HG03108 (cell line): Measurements from ENCODE around the gene NCOR2.

Experiments used
- ATAC-seq: cut with Tn5 transposase; IDR thresholded peaks from one replicate; pipeline ENCODE4 v1.9.1; 2021; ENCODE audit warnings: moderate library complexity; ENCODE audit not compliant: unreplicated experiment

NCOR2 gene

GRCh38 chr12:124560146-124560890, 7.1 kb downstream of the NCOR2 start:
- ATAC-seq: no peak

- no peak for ATAC-seq
Observed at GRCh38 chr12:124559182-124560017, 8.0 kb downstream of the NCOR2 start.

GRCh38 chr12:124558313-124558712, 9.1 kb downstream of the NCOR2 start:
- no peak for ATAC-seq

GRCh38 chr12:124557518-124558223, 9.7 kb downstream of the NCOR2 start:
- ATAC-seq: no peak

GRCh38 chr12:124556896-124557501, 10.4 kb downstream of the NCOR2 start:
- ATAC-seq: no peak

- no peak for ATAC-seq
Observed at GRCh38 chr12:124556074-124556466, 11.3 kb downstream of the NCOR2 start.

- no peak for ATAC-seq
Observed at GRCh38 chr12:124555168-124556073, 12.0 kb downstream of the NCOR2 start.

- no peak for ATAC-seq
Observed at GRCh38 chr12:124554429-124555029, 12.9 kb downstream of the NCOR2 start.

GRCh38 chr12:124553862-124554428, 13.5 kb downstream of the NCOR2 start:
- no peak for ATAC-seq

GRCh38 chr12:124551268-124552144, 15.9 kb downstream of the NCOR2 start:
- ATAC-seq: no peak

GRCh38 chr12:124550123-124551089, 17.0 kb downstream of the NCOR2 start:
- ATAC-seq: no peak

- ATAC-seq: no peak
Observed at GRCh38 chr12:124549629-124550028, 17.8 kb downstream of the NCOR2 start.

- no peak for ATAC-seq
Observed at GRCh38 chr12:124548854-124549378, 18.5 kb downstream of the NCOR2 start.

- ATAC-seq: no peak
Observed at GRCh38 chr12:124547626-124548025, 19.8 kb downstream of the NCOR2 start.

- ATAC-seq: peak; percentile 69
Observed at GRCh38 chr12:124545508-124546418, 21.6 kb downstream of the NCOR2 start.

- no peak for ATAC-seq
Observed at GRCh38 chr12:124544983-124545382, 22.4 kb downstream of the NCOR2 start.
